ENCODE results near the gene TMEM117.
"Not testable (repeated sequence)": the region's sequence is repeated elsewhere in the genome, so short reads cannot be mapped to it uniquely, and the experiment has no call there.

The TMEM117 gene

DNA sequence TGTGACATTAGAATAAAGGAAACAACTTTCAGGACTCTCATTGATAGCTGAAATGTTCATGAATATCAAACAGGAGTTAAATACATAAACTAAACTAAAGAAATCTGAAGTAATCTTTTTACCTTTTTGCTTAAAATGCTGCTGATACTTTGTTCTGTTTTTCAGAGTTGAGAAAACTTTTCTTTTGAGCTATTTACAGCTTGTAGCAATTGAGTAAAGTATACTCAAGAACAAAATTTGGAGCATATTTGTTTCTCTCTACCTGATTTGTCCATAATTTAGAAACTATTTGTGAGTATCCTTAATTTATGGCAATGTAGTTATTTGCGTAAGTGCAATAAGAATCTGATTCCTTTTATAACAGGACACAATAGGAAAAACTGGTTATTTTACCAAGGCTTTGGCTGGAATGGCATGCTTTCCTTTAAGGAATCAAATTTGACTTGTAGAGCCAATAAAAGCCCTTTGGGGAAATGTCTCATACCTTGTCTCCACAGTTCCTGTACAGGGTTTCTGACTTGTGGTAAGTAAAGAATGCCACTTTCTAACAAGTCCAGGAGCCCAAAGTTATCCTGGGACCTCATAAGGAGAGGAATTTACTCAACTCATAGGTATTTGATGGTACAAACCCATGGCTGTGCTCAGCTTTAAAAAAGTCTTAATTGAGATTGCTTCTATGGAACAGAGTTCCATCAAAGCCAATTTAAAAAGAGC, 195.7 kb downstream of the TMEM117 start:
- no peak for DNase-seq

GRCh38 chr12:44034906-44035305, 199.0 kb downstream of the TMEM117 start:
- DNase-seq, result no peak

DNA sequence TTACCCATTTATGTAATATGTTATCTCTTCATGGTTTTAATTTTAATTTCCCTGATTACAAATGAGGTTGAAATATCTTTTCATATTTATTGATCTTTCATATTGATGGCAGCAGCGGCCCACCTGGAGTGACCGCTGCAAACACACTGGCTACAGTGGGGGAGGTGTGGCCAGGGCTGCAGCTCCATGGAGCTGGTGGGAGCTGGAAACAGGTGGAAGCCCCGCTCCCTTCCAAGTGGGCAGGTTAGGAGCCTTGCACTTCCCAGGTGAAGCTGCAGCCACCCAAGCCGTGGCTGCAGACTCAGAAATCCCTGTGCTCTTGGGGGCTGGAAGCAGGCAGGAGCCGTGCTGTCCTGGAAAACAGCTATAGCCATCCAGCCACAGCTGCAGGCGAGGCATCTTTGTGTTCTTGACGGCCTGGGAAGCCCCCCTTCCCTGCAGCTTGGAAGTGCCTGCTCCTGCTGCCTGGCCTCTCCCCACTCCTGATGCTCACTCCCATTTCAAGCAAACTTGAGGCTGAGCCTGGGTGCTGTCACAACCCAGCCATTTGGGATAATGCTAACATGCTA, 201.1 kb downstream of the TMEM117 start:
- DNase-seq, result no peak

- no peak for DNase-seq
Observed at GRCh38 chr12:44038411-44038810, 202.5 kb downstream of the TMEM117 start.

GRCh38 chr12:44044491-44044890, 208.6 kb downstream of the TMEM117 start:
- not testable (repeated sequence) for DNase-seq

- no peak for DNase-seq
Observed at GRCh38 chr12:44046732-44047417, 211.0 kb downstream of the TMEM117 start.

GRCh38 chr12:44052554-44052953, 216.7 kb downstream of the TMEM117 start:
- DNase-seq, result no peak

DNA sequence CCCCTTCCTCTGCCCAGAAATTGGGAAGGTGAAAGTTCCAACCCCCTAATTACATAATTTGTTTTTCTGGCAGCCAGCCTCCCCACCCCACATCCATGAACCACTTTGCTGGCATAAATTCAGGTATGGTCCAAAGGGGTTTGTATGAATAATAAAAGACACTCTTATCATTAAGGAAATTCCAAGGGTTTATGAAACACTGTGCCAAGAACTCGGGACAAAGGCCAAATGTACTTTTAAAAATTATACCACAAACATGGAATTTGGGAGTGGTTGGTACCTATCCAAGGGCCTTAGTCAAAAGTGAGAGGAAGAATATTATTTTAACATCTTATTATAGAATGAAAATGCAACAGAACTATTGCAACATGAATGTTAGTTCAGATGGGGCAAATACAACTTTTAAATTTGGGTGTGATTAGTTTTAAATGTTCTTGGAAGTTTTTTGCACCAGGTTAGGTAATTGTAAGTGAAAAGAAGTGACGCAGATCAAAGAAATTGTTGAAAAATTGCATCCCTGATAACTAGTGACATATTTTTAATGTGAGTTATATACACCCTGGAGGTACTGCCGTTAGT, 217.8 kb downstream of the TMEM117 start:
- DNase-seq, result no peak

DNA sequence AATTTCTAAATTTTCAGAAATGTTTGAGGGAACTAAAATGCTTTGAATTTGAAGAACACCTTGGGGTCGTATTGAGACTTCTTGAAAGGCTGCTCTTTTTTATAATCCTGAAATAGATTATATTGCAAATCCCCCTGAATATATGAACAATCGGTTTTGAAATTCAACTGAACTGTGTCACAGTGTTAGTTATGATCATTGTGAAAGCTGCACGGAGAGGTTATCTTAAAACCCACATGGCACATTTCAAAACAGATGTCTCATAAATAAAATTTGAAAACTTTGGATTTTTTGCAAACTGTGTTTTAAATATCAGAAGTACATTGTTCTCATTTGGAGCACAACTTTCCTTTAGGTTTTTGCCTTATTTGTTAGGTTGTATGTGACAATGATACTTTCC, 218.4 kb downstream of the TMEM117 start:
- no peak for DNase-seq

DNA sequence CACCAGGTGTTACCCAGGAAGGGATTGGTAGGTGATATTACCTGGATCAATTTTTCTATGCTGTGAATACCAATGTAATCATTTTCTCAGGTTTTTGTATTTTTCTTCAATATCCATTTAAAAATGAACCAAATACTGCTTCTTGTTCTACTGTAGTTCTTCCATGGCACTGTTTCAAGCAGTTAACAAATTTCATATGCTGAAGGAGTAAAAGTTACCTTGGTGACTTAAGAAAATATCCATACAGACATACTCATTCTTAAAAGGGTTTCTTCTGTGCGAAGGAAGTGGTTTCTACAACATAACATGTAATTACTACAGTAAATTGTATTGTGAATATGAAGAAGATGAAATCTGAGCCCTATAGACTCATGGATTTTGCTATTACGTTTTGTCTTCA, 222.5 kb downstream of the TMEM117 start:
- DNase-seq, result no peak

- DNase-seq, result no peak
Observed at GRCh38 chr12:44059476-44059875, 223.6 kb downstream of the TMEM117 start.

DNA sequence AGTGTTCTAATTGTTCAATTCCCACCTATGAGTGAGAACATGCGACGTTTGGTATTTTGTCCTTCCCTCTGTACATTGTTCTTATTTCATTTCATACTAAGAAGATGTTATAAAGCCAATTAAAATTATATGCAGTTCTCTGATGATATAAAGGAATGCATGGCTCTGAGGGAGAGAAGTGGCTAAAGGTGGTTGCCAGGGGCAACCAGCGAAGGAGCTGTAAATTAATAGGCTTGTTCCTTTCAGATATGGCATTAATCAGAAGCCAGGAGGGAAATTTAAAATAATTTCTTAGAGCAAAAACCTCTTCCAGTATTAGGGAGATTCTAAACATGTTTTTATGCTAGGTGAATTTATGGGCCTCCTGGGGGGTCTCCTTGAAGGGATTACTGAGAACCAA, 227.8 kb downstream of the TMEM117 start:
- DNase-seq, result no peak

DNA sequence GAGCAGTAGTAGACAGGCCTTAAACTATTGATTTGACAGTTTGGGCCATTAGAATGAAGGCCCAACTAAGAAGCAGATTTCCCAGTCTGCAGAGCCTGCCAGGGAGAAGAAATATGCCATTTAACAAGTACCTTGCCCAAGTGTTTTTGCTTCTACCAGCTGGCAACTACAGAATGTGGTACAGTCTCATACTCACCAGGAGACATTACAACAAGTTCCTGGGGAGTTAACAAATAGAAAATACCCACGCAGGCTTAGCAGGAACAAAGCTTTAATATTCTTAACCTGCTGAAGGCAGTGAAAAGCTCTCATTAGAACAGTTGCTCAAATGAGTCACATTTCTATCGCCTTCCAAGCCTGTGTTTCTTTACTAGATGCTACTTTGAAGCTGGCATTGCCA, 241.0 kb downstream of the TMEM117 start:
- DNase-seq, result no peak

DNA sequence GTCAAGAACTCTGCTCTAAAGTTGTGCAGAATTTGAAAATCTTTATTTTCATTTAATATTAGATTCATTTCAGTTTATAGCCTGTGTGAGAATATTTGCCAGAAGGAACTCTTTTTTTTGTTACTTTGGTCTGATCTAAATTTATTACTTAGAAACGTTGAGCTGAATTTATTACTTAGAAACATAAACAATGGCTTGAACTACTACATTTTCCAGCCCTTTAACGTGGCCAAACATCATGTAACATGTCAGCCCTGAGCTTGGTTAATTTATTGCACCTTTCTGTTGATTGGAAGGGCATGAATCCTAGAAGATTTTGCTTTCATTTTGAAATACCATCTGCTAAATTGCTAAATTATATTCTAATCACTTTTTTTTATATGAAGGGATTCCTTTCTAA, 241.4 kb downstream of the TMEM117 start:
- DNase-seq, result no peak

DNA sequence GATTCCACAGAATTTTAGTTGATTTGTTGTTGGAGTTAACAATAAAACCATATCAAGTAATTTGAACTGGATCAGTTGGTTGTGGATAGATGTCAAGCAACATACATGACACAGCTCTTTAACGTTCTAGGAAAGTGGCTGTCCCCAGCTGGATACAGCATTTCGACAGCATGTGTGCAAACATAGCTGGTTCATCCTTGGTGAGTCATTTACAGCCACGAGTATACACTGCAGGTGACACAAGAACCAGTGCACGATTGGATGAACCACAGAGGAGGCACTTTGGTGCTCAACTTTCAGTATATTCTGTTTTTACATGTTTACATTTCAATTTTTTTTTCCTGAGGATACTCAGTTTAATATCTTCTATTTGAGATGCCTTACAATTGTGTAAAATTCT, 242.4 kb downstream of the TMEM117 start:
- no peak for DNase-seq

DNA sequence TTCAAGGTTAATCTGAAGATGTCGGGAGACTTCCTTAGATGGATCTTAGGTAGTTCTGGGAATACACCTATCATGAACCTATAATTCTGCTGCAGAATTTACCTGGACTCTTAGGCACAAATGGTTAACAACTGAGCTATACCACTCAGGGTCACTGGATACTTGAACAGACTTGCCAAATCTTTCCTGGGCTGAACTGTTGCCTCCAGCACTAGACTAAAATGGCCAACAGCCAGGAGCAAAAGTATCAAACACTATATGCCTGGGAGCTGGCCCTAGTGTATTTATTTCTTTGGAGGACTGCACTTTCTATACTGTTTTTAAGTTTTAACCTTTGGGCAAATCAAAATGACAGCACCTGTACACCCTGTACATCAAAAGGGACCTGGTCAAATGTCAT, 252.8 kb downstream of the TMEM117 start:
- no peak for DNase-seq

GRCh38 chr12:44091948-44092606, 256.2 kb downstream of the TMEM117 start:
- no peak for DNase-seq

DNA sequence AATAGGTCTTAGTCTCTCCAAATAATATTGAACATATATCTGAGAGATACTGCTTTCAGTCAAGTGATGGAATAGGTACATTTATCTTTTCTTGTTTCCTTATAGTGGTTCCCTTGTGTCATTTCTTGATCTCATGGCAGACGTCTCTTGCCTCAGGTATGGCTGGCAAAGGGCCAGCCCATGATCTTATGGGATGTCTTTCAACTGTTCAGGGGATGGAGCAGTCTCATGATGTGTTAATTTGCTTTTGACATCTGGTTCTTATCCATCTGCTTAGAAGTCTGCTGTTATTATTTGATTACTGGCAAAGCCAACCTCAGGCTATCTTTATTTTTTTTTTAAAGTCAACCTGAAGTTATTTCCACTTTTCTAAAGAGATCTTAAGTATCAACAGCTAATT, 262.9 kb downstream of the TMEM117 start:
- no peak for DNase-seq

DNA sequence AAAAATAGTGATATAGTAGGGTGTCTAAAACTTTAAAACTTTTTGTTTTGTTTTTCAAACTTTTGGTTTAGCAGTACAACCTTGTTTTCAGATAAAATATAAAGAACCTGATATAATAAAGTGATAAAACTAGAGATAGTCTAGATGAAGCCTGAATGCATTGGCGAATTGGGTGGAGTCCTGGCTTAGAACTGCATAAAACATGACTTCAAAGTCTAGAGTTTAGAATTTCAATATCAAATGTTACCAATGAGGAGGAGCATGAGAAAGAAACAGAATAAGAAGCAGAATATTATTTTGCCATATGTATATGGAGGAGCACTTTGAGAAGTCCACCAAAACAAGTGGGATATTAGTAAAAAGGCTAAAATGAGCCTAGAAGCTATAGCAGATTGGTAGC, 263.6 kb downstream of the TMEM117 start:
- DNase-seq, result no peak

DNA sequence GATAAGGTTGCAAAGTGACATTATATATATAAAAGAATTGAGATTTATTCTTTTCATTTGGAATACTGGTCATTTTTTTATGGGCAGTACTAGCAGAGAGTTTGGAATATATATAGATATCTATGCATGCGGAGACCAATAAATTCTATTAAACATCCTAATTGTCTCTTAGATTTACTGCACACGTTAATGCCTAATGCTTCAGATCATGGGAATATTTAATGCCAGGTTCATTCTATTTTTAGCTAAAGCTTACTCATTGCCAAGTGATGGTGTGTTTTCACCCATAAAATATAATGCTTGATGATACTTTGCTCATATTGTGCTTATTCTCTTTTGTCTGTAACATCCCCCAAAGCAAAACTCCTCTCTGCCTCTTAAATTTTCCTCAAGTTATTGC, 264.4 kb downstream of the TMEM117 start:
- DNase-seq, result no peak

DNA sequence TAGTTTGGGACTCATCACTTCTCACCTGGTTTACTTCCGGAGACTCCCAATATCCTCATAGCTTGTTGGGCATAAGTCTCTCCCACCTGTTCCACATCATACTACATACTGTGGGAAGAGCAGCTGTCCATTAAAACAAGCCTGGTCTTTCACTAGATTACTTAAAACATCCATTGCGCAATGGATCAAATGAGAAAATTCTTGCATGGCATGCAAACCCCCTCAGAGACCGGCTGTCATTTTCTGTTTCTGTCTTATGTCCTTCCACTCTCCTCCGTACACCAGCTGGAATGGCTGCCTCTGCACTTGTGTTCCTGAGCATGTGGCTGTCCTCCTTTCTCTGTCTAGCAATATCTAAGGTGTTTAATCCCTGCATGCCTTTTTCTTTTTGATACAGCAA, 265.6 kb downstream of the TMEM117 start:
- no peak for DNase-seq

DNA sequence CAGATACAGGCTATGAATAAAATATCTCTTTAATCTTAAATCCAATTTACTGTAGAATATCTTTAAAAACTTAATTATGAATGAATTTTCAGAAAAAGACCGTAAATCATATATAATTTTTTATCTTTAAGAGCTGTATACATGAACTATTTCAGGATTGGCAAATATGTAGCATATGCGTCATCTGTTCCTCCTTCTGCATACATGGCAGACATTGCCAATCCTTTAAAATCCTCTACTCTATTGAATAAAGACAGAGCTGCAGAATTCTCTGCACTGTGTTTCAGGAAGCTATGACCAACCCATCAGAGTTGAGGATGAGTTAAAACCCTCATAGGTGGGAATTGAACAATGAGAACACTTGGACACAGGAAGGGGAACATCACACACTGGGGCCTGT, 279.0 kb downstream of the TMEM117 start:
- DNase-seq, result no peak

GRCh38 chr12:44117337-44117736, 281.5 kb downstream of the TMEM117 start:
- DNase-seq, result no peak

DNA sequence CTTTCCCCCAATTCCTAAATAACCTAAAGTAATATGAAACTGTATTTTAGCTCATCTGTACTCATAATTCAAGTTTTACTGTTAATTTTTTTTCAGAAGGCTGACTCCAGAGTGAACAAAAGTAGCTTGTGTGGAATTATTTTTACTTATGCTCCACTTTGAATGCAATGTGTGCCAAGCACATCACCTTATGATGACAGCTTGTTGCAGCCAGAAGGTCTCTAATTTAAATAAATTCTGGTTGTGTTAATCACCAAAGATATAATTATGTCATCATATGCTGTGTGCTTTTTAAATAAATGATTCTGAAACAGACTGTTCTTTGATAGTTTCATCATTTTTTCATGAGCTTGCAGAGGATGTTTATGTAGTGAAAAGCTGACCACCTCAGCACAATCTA, 283.1 kb downstream of the TMEM117 start:
- DNase-seq, result no peak
